HepG2 (cell line): ENCODE data around the gene NPVF. TPM values are rescaled to one million over a fixed set of nuclear protein-coding genes. Genes with fewer than 3 reads are reported as not detected.

ENCODE experiments used
- ATAC-seq: fragments of 200-7000 bp; cut with Tn5 transposase; 3 replicates; pipeline ENCODE4 v1.9.1; 2020; ENCODE audit warnings: mild to moderate bottlenecking, moderate library complexity
- BruUV-seq: library from RNA; stranded (reverse); fragments of 400-500 nt; replicated peaks from 2 replicates; lab custom pipeline; 2021; lab: Mats Ljungman, UMichigan
- CTCF ChIA-PET: fragments of 300-600 bp; formaldehyde crosslinking; extraction: SDS; loops from one replicate; lab custom pipeline; 2021; ENCODE audit warnings: low total read pairs, inconsistent platforms, low intra/inter-chr PET ratio; lab: Yijun Ruan, JAX
- POLR2A ChIA-PET: fragments of 350-600 bp; sonication (Branson Sonifier 250); formaldehyde crosslinking; loops from one replicate; lab custom pipeline; 2020; ENCODE audit warnings: antibody characterized with exemption, inconsistent platforms; lab: Yijun Ruan, JAX
- DNase-seq: peaks from one replicate; pipeline ENCODE4 v3.0.0-alpha.2; 2015; ENCODE audit warnings: low spot score
- FAIRE-seq: peaks from 3 replicates; lab custom pipeline; 2011; peaks lifted over from hg19 to GRCh38; lab: Jason Lieb, UNC
- H2AFZ ChIP-seq: one replicate; pipeline ENCODE4 v1.6.1; 2011; ENCODE audit warnings: low read length, inconsistent platforms
- H3K27ac ChIP-seq: fragments of 300-600 bp; 3 replicates; pipeline ENCODE4 v1.8.0; 2011; ENCODE audit warnings: mixed run types, mild to moderate bottlenecking, mixed read lengths, low read length, inconsistent platforms; ENCODE audit not compliant: insufficient read depth; ENCODE audit errors: extremely low read length
- H3K27me3 ChIP-seq, 2 experiments: fragments of 200-600 bp in 1 of 2; 2 replicates in 1 of 2; 3 replicates in 1 of 2; pipeline versions ENCODE4 v1.6.0 to v1.8.0; 2011; ENCODE audit warnings: low read length in 2 of 2, mild to moderate bottlenecking in 2 of 2, moderate library complexity in 2 of 2, inconsistent platforms in 1 of 2; ENCODE audit not compliant: insufficient read depth in 2 of 2, control insufficient read depth in 1 of 2
- H3K36me3 ChIP-seq, 2 experiments: fragments of 200-600 bp in 1 of 2; replicated peaks in 1 of 2; 2 replicates in 1 of 2; 3 replicates in 1 of 2; pipeline versions ENCODE4 v1.5.1 to v1.8.0; 2011; ENCODE audit warnings: low read length in 2 of 2, inconsistent platforms in 1 of 2; ENCODE audit not compliant: insufficient read depth in 2 of 2, control insufficient read depth in 1 of 2
- H3K4me1 ChIP-seq: 2 replicates; pipeline ENCODE4 v1.5.1; 2012; ENCODE audit warnings: low read length, inconsistent platforms; ENCODE audit not compliant: insufficient read depth
- H3K4me2 ChIP-seq: 2 replicates; pipeline ENCODE4 v1.6.0; 2011; ENCODE audit warnings: low read depth, low read length, inconsistent platforms
- H3K4me3 ChIP-seq, 3 experiments: fragments of 200-600 bp in 1 of 3; sonication (generic), shearing (Covaris generic) in 1 of 3; replicated peaks in 1 of 3; 2 replicates each; pipeline ENCODE4 v1.5.1; 2011 to 2016; ENCODE audit warnings: low read length in 3 of 3, inconsistent platforms in 2 of 3, low read depth in 2 of 3, mild to moderate bottlenecking in 2 of 3, control low read depth in 1 of 3, mixed read lengths in 1 of 3; ENCODE audit not compliant: insufficient read depth in 1 of 3
- H3K79me2 ChIP-seq: one replicate; pipeline ENCODE4 v1.6.1; 2011; ENCODE audit warnings: low read length, inconsistent platforms; ENCODE audit not compliant: insufficient read depth
- H3K9ac ChIP-seq: 2 replicates; pipeline ENCODE4 v1.6.0; 2011; ENCODE audit warnings: mild to moderate bottlenecking, low read depth, low read length, inconsistent platforms; ENCODE audit not compliant: insufficient read depth
- H3K9me3 ChIP-seq: 2 replicates; pipeline ENCODE4 v1.5.1; 2012; ENCODE audit warnings: mild to moderate bottlenecking, low read length
- H4K20me1 ChIP-seq: 2 replicates; pipeline ENCODE4 v1.6.0; 2011; ENCODE audit warnings: inconsistent platforms, mild to moderate bottlenecking, low read length, moderate library complexity; ENCODE audit not compliant: insufficient read depth
- ATF3 ChIP-seq: sonication (generic); formaldehyde crosslinking; IDR thresholded peaks from 2 replicates; pipeline ENCODE4 v1.4.0; 2020; ENCODE audit warnings: missing genetic modification reagents
- FOXM1 ChIP-seq: sonication (generic); formaldehyde crosslinking; IDR thresholded peaks from 2 replicates; pipeline ENCODE4 v1.5.0; 2020; ENCODE audit warnings: missing genetic modification reagents
- KDM2A ChIP-seq: sonication (generic); formaldehyde crosslinking; IDR thresholded peaks from 2 replicates; pipeline ENCODE4 v1.4.0; 2020; ENCODE audit warnings: low read depth, missing genetic modification reagents, borderline replicate concordance
- NFKB2 ChIP-seq: sonication (generic); formaldehyde crosslinking; IDR thresholded peaks from 2 replicates; pipeline ENCODE4 v1.4.0; 2020; ENCODE audit warnings: missing genetic modification reagents, borderline replicate concordance
- NR3C1 ChIP-seq: sonication (generic); formaldehyde crosslinking; IDR thresholded peaks from 2 replicates; pipeline ENCODE4 v1.4.0; 2020; ENCODE audit warnings: missing genetic modification reagents
- PAWR ChIP-seq: sonication (generic); formaldehyde crosslinking; IDR thresholded peaks from 2 replicates; pipeline ENCODE4 v1.4.0; 2020; ENCODE audit warnings: missing genetic modification reagents, mild to moderate bottlenecking, borderline replicate concordance
- PRMT3 ChIP-seq: sonication (generic); formaldehyde crosslinking; IDR thresholded peaks from 2 replicates; pipeline ENCODE4 v1.8.1; 2022; ENCODE audit warnings: low read depth, mild to moderate bottlenecking, moderate library complexity, missing genetic modification reagents, borderline replicate concordance
- SMYD3 ChIP-seq: sonication (generic); formaldehyde crosslinking; IDR thresholded peaks from 2 replicates; pipeline ENCODE4 v1.8.1; 2023; ENCODE audit warnings: mild to moderate bottlenecking, missing genetic modification reagents
- SP2 ChIP-seq: sonication (generic); formaldehyde crosslinking; IDR thresholded peaks from 2 replicates; pipeline ENCODE4 v1.5.1; 2020; ENCODE audit warnings: mild to moderate bottlenecking, missing genetic modification reagents
- SRY ChIP-seq: sonication (generic); formaldehyde crosslinking; IDR thresholded peaks from 2 replicates; pipeline ENCODE4 v1.8.0; 2022; ENCODE audit warnings: mild to moderate bottlenecking, missing genetic modification reagents
- YEATS2 ChIP-seq: sonication (generic); formaldehyde crosslinking; IDR thresholded peaks from 2 replicates; pipeline ENCODE4 v1.4.0; 2020; ENCODE audit warnings: missing genetic modification reagents, borderline replicate concordance
- ZFP82 ChIP-seq: sonication (generic); formaldehyde crosslinking; IDR thresholded peaks from 2 replicates; pipeline ENCODE4 v1.5.1; 2020; ENCODE audit warnings: mild to moderate bottlenecking, missing genetic modification reagents, borderline replicate concordance
- ZNF318 ChIP-seq: sonication (generic); formaldehyde crosslinking; IDR thresholded peaks from 2 replicates; pipeline ENCODE4 v1.4.0; 2020; ENCODE audit warnings: mild to moderate bottlenecking, missing genetic modification reagents
- ZNF7 ChIP-seq: IDR thresholded peaks from 2 replicates; pipeline ENCODE4 v1.6.1; 2016; ENCODE audit warnings: missing biosample characterization, missing genetic modification reagents
- ZNF841 ChIP-seq: sonication (generic); formaldehyde crosslinking; IDR thresholded peaks from 2 replicates; pipeline ENCODE4 v1.8.1; 2023; ENCODE audit warnings: missing genetic modification reagents, borderline replicate concordance
- ZSCAN25 ChIP-seq: sonication (generic); formaldehyde crosslinking; IDR thresholded peaks from 2 replicates; pipeline ENCODE4 v1.8.0; 2022; ENCODE audit warnings: mild to moderate bottlenecking, missing genetic modification reagents
- WGBS: methylation state at CpG from one replicate; pipeline ENCODE4 v1.1.6; 2017; ENCODE audit warnings: low lambda C conversion rate; 5-methylcytosine and 5-hydroxymethylcytosine counted together
- in situ Hi-C: cut with HindIII; loops from 2 replicates; pipeline ENCODE4 v1.10.0; 2017; ENCODE audit warnings: low pct_unique_long_range_greater_than_20kb; ENCODE audit not compliant: extremely low pct_ligation_motif_present
- intact Hi-C: fragments of 100-400 bp; cut with micrococcal nuclease; formaldehyde crosslinking; loops from one replicate; pipeline ENCODE4 v1.10.0; 2022; ENCODE audit not compliant: unreplicated experiment
- polyA plus RNA-seq, 8 experiments: library from polyadenylated mRNA; depleted of rRNA in 3 of 8; stranded (reverse) in 7 of 8; unstranded in 1 of 8; fragments of >200 nt; fragmentation: Illumina TruSeq in 4 of 8; extraction: Trizol in 4 of 8; gene quantifications; 2 replicates each; pipeline versions ENCODE4 v1.2.1 to v1.2.3, GENCODE V29; 2011 to 2016; ENCODE audit warnings: low read depth in 4 of 8, missing spikeins in 1 of 8, mixed read lengths in 1 of 8; ENCODE audit not compliant: insufficient read depth in 1 of 8
- total RNA-seq, 5 experiments: library from RNA; depleted of rRNA; stranded (reverse); fragments of >200 nt; fragmentation: Illumina TruSeq; extraction: Trizol; gene quantifications; 2 replicates each; pipeline ENCODE4 v1.2.3, GENCODE V29; 2016; ENCODE audit warnings: low read depth in 1 of 5

Gene NPVF
- total and polyA plus RNA-seq, 2 of the 13 experiments (the other 11 are each of a cell fraction or from before 2014, with no cell fraction given) = not detected

GRCh38 chr7:25179771-25180591, 48.3 kb downstream of the NPVF start:
- peak; percentile 69 for DNase-seq
- ChIA-PET POLR2A (interaction anchor here (0.6 to 1.5 kb wide), 5 partner anchors 10 to 337 kb away, joined by 3 to 11 read pairs (median 4); partner anchors contain the start of gene CYCS), CTCF (interaction anchor here (1.8 kb wide), 1 partner anchor 37 kb away, joined by 6 read pairs; no protein-coding TSS in a partner anchor)
- Histone ChIP-seq H3K27ac (peak overlapping the region; percentile 69), H4K20me1 (no peaks in the 10 kb centered on the region), H3K4me3 (peak overlapping the region; percentile 64 to 93 (median 73)), H3K36me3 (no peaks in the 10 kb centered on the region), H3K4me2 (peak overlapping the region; percentile 95), H3K9me3 (no peaks in the 10 kb centered on the region), H3K9ac (peak overlapping the region; percentile 69), H3K79me2 (no peaks in the 10 kb centered on the region), H2AFZ (peak overlapping the region; percentile 82), H3K27me3 (peaks cover 0 to 3% of the 10 kb centered on the region in 2 experiments; a peak in 1 of 5 replicates), H3K4me1 (peaks cover 18% of the 10 kb centered on the region)
- intact Hi-C loops = loop anchor here (1.0 to 10.0 kb wide), 2 partner anchors 36 to 385 kb away; no protein-coding TSS in a partner anchor
- WGBS = 5% methylated on average over 4 of the region's 74 CpGs
- ATAC-seq = peak; percentile 97
- BruUV-seq = no TSS peak
- in situ Hi-C loops = no loop called here
- no peak for FAIRE-seq
- TF ChIP-seq FOXM1 (CRISPR knock-in tag) (no peak), SP2 (no peak), PAWR (CRISPR knock-in tag) (no peak), ZNF841 (CRISPR knock-in tag) (no peak), KDM2A (CRISPR knock-in tag) (peak; percentile 26; the same call in 1 of the 2 replicates), ZFP82 (CRISPR knock-in tag) (no peak), NFKB2 (CRISPR knock-in tag) (no peak), NR3C1 (CRISPR knock-in tag) (no peak), SMYD3 (no peak), SRY (CRISPR knock-in tag) (no peak), ZSCAN25 (CRISPR knock-in tag) (0 out of 2 replicates have a peak, but pooled peaks have one; percentile 41), PRMT3 (CRISPR knock-in tag) (no peak), ZNF7 (CRISPR knock-in tag) (no peak), YEATS2 (CRISPR knock-in tag) (0 out of 2 replicates have a peak, but pooled peaks have one; percentile 26), ZNF318 (CRISPR knock-in tag) (no peak), ATF3 (CRISPR knock-in tag) (no peak)
